ENCODE measurements around the gene CEP128.

CEP128 gene

GRCh38 chr14:80609055-80609454 is 332.5 kb downstream of the CEP128 start:
- DNase-seq (no peak), ATAC-seq (no peak)
- Mint-ChIP-seq H3K27ac (no peak overlapping the region), H3K9me3 (no peaks in the 10 kb centered on the region), H3K27me3 (no peaks in the 10 kb centered on the region), H3K4me1 (no peaks in the 10 kb centered on the region), H3K4me3 (no peak overlapping the region)

- ATAC-seq, result no peak
- no peak for DNase-seq
- no peaks in the 10 kb centered on the region for H3K4me1 Mint-ChIP-seq
- no peaks in the 10 kb centered on the region for H3K27me3 Mint-ChIP-seq
- H3K9me3 Mint-ChIP-seq, result no peaks in the 10 kb centered on the region
- H3K4me3 Mint-ChIP-seq, result no peak overlapping the region
- H3K27ac Mint-ChIP-seq, result no peak overlapping the region
These were observed 333.0 kb downstream of the CEP128 start for GRCh38 chr14:80608563-80608962.

GRCh38 chr14:80607430-80608190 is 333.9 kb downstream of the CEP128 start:
- Mint-ChIP-seq H3K9me3 (no peaks in the 10 kb centered on the region), H3K4me3 (no peak overlapping the region), H3K27ac (no peak overlapping the region), H3K4me1 (no peaks in the 10 kb centered on the region), H3K27me3 (no peaks in the 10 kb centered on the region)
- ATAC-seq (no peak), DNase-seq (no peak)

- no peak overlapping the region for H3K4me3 Mint-ChIP-seq
- H3K27me3 Mint-ChIP-seq, result no peaks in the 10 kb centered on the region
- ATAC-seq (no peak), DNase-seq (no peak)
- H3K4me1 Mint-ChIP-seq, result no peaks in the 10 kb centered on the region
- H3K9me3 Mint-ChIP-seq, result no peaks in the 10 kb centered on the region
- H3K27ac Mint-ChIP-seq, result no peak overlapping the region
These were observed 335.2 kb downstream of the CEP128 start for GRCh38 chr14:80606347-80606772.

- ATAC-seq, result no peak
- Mint-ChIP-seq H3K27ac (no peak overlapping the region), H3K4me1 (no peaks in the 10 kb centered on the region), H3K9me3 (no peaks in the 10 kb centered on the region), H3K4me3 (no peak overlapping the region), H3K27me3 (no peaks in the 10 kb centered on the region)
- no peak for DNase-seq
These were observed 336.0 kb downstream of the CEP128 start for GRCh38 chr14:80605536-80605935.

- H3K9me3 Mint-ChIP-seq, result no peaks in the 10 kb centered on the region
- H3K27ac Mint-ChIP-seq, result no peak overlapping the region
These were observed 338.6 kb downstream of the CEP128 start for GRCh38 chr14:80602946-80603345.

GRCh38 chr14:80587096-80587724 is 354.3 kb downstream of the CEP128 start:
- no peak overlapping the region for H3K27ac Mint-ChIP-seq
- H3K27me3 Mint-ChIP-seq, result no peaks in the 10 kb centered on the region
- peak; percentile 97 for ATAC-seq
- peak overlapping the region in 1 of 2 donors; percentile 1 for H3K4me3 Mint-ChIP-seq
- DNase-seq, result peak; percentile 41 to 48
- H3K9me3 Mint-ChIP-seq, result peaks cover 8 to 15% of the 10 kb centered on the region in 2 donors
- H3K4me1 Mint-ChIP-seq, result peaks cover 19% of the 10 kb centered on the region

More at GRCh38 chr14:80602946-80603345, 338.6 kb downstream of the CEP128 start:
- DNase-seq, result no peak
- no peak for ATAC-seq
- Mint-ChIP-seq H3K4me3 (no peak overlapping the region), H3K27me3 (no peaks in the 10 kb centered on the region), H3K4me1 (no peaks in the 10 kb centered on the region)

- H3K27me3 Mint-ChIP-seq, result no peaks in the 10 kb centered on the region
- peaks cover 19% of the 10 kb centered on the region for H3K4me1 Mint-ChIP-seq
- DNase-seq (no peak), ATAC-seq (no peak)
- H3K27ac Mint-ChIP-seq, result no peak overlapping the region
- peaks cover 0 to 4% of the 10 kb centered on the region in 2 donors for H3K9me3 Mint-ChIP-seq
- H3K4me3 Mint-ChIP-seq, result no peak overlapping the region
These were observed 355.4 kb downstream of the CEP128 start for GRCh38 chr14:80586131-80586530.

- H3K4me1 Mint-ChIP-seq, result peaks cover 19% of the 10 kb centered on the region
- H3K4me3 Mint-ChIP-seq, result no peak overlapping the region
- no peak for DNase-seq
- no peak overlapping the region for H3K27ac Mint-ChIP-seq
- no peaks in the 10 kb centered on the region for H3K9me3 Mint-ChIP-seq
- H3K27me3 Mint-ChIP-seq, result no peaks in the 10 kb centered on the region
- ATAC-seq, result no peak
These were observed 356.1 kb downstream of the CEP128 start for GRCh38 chr14:80585506-80585835.

GRCh38 chr14:80584744-80585505 is 356.6 kb downstream of the CEP128 start:
- H3K27ac Mint-ChIP-seq, result no peak overlapping the region
- no peaks in the 10 kb centered on the region for H3K9me3 Mint-ChIP-seq
- no peaks in the 10 kb centered on the region for H3K27me3 Mint-ChIP-seq
- H3K4me3 Mint-ChIP-seq, result no peak overlapping the region
- peaks cover 19% of the 10 kb centered on the region for H3K4me1 Mint-ChIP-seq
- ATAC-seq, result no peak
- no peak for DNase-seq

- H3K9me3 Mint-ChIP-seq, result no peaks in the 10 kb centered on the region
- H3K27ac Mint-ChIP-seq, result no peak overlapping the region
- H3K27me3 Mint-ChIP-seq, result no peaks in the 10 kb centered on the region
- H3K4me3 Mint-ChIP-seq, result no peak overlapping the region
- ATAC-seq (no peak), DNase-seq (no peak)
- no peaks in the 10 kb centered on the region for H3K4me1 Mint-ChIP-seq
These were observed 363.9 kb downstream of the CEP128 start for GRCh38 chr14:80577599-80577998.

GRCh38 chr14:80576401-80576800 is 365.1 kb downstream of the CEP128 start:
- no peak for DNase-seq
- ATAC-seq, result no peak
- no peak overlapping the region for H3K27ac Mint-ChIP-seq
- H3K4me1 Mint-ChIP-seq, result no peaks in the 10 kb centered on the region
- H3K4me3 Mint-ChIP-seq, result no peak overlapping the region
- H3K27me3 Mint-ChIP-seq, result no peaks in the 10 kb centered on the region
- H3K9me3 Mint-ChIP-seq, result no peaks in the 10 kb centered on the region

GRCh38 chr14:80575763-80576162 is 365.8 kb downstream of the CEP128 start:
- ATAC-seq (peak; percentile 60), DNase-seq (no peak)

GRCh38 chr14:80572666-80573065 is 368.9 kb downstream of the CEP128 start:
- Mint-ChIP-seq H3K27me3 (no peaks in the 10 kb centered on the region), H3K4me1 (no peaks in the 10 kb centered on the region)
- no peak for ATAC-seq

More at GRCh38 chr14:80575763-80576162, 365.8 kb downstream of the CEP128 start:
- no peaks in the 10 kb centered on the region for H3K4me1 Mint-ChIP-seq
- H3K4me3 Mint-ChIP-seq, result no peak overlapping the region
- no peaks in the 10 kb centered on the region for H3K9me3 Mint-ChIP-seq
- H3K27ac Mint-ChIP-seq, result no peak overlapping the region
- no peaks in the 10 kb centered on the region for H3K27me3 Mint-ChIP-seq

GRCh38 chr14:80570930-80571298 is 370.6 kb downstream of the CEP128 start:
- Mint-ChIP-seq H3K27me3 (no peaks in the 10 kb centered on the region), H3K27ac (no peak overlapping the region), H3K4me3 (no peak overlapping the region)

More at GRCh38 chr14:80572666-80573065, 368.9 kb downstream of the CEP128 start:
- Mint-ChIP-seq H3K27ac (no peak overlapping the region), H3K9me3 (no peaks in the 10 kb centered on the region), H3K4me3 (no peak overlapping the region)
- no peak for DNase-seq

More at GRCh38 chr14:80570930-80571298, 370.6 kb downstream of the CEP128 start:
- ATAC-seq, result no peak
- no peaks in the 10 kb centered on the region for H3K4me1 Mint-ChIP-seq
- H3K9me3 Mint-ChIP-seq, result no peaks in the 10 kb centered on the region
- DNase-seq, result no peak

Data from stimulated activated naive CD8-positive, alpha-beta T cell treated with anti-CD3 and anti-CD28 coated beads, Interleukin-15, amount 100 ng/mL, for 72 hours (primary cell).